Measurements from ENCODE around the gene APCDD1.

APCDD1 gene

GRCh38 chr18:10431680-10432079 lies 22.8 kb upstream of the APCDD1 start:
- no peak for DNase-seq

- DNase-seq = peak in 2 of 51 donors; percentile 2 to 28
These were observed 21.7 kb upstream of the APCDD1 start for GRCh38 chr18:10432781-10433180.

GRCh38 chr18:10436160-10436559 lies 18.3 kb upstream of the APCDD1 start:
- DNase-seq = no peak

GRCh38 chr18:10437837-10438236 lies 16.6 kb upstream of the APCDD1 start:
- DNase-seq = peak in 1 of 51 donors; percentile 11

- DNase-seq = no peak
These were observed 14.5 kb upstream of the APCDD1 start for GRCh38 chr18:10439898-10440297.

- DNase-seq = no peak
These were observed 13.6 kb upstream of the APCDD1 start for GRCh38 chr18:10440884-10441283.

GRCh38 chr18:10441472-10441871 lies 13.0 kb upstream of the APCDD1 start:
- DNase-seq = no peak

- DNase-seq = peak in 30 of 51 donors; percentile 11 to 95 (median 48)
These were observed 11.9 kb upstream of the APCDD1 start for GRCh38 chr18:10442551-10442971.

- DNase-seq = peak in 2 of 51 donors; percentile 17 to 92
These were observed 11.4 kb upstream of the APCDD1 start for GRCh38 chr18:10443001-10443400.

GRCh38 chr18:10444314-10445006 lies 10.0 kb upstream of the APCDD1 start:
- DNase-seq = no peak

- no peak for DNase-seq
These were observed 5.0 kb upstream of the APCDD1 start for GRCh38 chr18:10449396-10449795.

GRCh38 chr18:10450986-10451385 lies 3.4 kb upstream of the APCDD1 start:
- DNase-seq = no peak

GRCh38 chr18:10453261-10453805 lies 1.1 kb upstream of the APCDD1 start:
- peak in 1 of 51 donors; percentile 53 for DNase-seq

GRCh38 chr18:10454681-10455557 lies 484 bp downstream of the APCDD1 start:
- peak in 4 of 51 donors; percentile 34 to 58 (median 43) for DNase-seq

GRCh38 chr18:10455726-10456453 lies 1.5 kb downstream of the APCDD1 start:
- DNase-seq = no peak

- no peak for DNase-seq
These were observed 2.3 kb downstream of the APCDD1 start for GRCh38 chr18:10456718-10457117.

GRCh38 chr18:10457128-10457527 lies 2.7 kb downstream of the APCDD1 start:
- DNase-seq = no peak

- DNase-seq = no peak
These were observed 3.3 kb downstream of the APCDD1 start for GRCh38 chr18:10457767-10458166.

- no peak for DNase-seq
These were observed 4.3 kb downstream of the APCDD1 start for GRCh38 chr18:10458691-10459090.

- DNase-seq = no peak
These were observed 5.2 kb downstream of the APCDD1 start for GRCh38 chr18:10459587-10459986.

- no peak for DNase-seq
These were observed 6.1 kb downstream of the APCDD1 start for GRCh38 chr18:10460414-10461018.
